Measurements from ENCODE around the gene GATA5.

The GATA5 gene

DNA sequence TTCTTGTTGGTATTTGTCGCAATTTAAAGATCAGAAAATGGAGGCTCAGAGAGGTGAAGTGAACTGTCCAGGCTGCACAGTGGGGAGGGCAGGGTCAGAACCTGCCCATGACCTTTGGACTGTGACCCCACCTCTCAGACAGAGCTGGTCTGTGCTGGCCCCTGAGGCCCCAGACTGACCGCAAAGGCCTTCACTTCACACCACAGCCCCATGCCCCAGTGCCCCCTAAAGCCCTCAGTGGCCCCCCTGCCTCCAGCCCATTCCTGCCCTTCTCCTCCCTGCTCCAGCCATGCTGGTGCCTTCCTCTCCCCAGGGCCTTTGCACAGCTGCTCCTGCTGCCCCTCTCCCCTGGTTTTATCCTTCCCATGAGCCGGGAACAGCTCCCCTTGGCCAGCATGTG is 39.1 kb downstream of the GATA5 start:
- no peaks in the 10 kb centered on the region for H3K36me3 ChIP-seq (ENCODE audit: insufficient read depth, low read length)
- TF ChIP-seq EZH2 (IDR thresholded peaks at IDR 0.05) (no peak), FOXP2 (optimal IDR thresholded peaks at IDR 0.05; ENCODE audit: control extremely low read depth, extremely low read length, insufficient read depth) (no peak), POLR2AphosphoS5 (IDR thresholded peaks at IDR 0.05; ENCODE audit: borderline replicate concordance, low read depth, low read length) (no peak)
- no peak overlapping the region for H3K9ac ChIP-seq (ENCODE audit: insufficient read length)
- H3K27ac ChIP-seq, result no peak overlapping the region
- H3K4me3 ChIP-seq, result no peak overlapping the region
- no peaks in the 10 kb centered on the region for H3K9me3 ChIP-seq (ENCODE audit: low read depth, low read length)
- DNase-seq (ENCODE audit: low read depth, low spot score), result no peak

DNA sequence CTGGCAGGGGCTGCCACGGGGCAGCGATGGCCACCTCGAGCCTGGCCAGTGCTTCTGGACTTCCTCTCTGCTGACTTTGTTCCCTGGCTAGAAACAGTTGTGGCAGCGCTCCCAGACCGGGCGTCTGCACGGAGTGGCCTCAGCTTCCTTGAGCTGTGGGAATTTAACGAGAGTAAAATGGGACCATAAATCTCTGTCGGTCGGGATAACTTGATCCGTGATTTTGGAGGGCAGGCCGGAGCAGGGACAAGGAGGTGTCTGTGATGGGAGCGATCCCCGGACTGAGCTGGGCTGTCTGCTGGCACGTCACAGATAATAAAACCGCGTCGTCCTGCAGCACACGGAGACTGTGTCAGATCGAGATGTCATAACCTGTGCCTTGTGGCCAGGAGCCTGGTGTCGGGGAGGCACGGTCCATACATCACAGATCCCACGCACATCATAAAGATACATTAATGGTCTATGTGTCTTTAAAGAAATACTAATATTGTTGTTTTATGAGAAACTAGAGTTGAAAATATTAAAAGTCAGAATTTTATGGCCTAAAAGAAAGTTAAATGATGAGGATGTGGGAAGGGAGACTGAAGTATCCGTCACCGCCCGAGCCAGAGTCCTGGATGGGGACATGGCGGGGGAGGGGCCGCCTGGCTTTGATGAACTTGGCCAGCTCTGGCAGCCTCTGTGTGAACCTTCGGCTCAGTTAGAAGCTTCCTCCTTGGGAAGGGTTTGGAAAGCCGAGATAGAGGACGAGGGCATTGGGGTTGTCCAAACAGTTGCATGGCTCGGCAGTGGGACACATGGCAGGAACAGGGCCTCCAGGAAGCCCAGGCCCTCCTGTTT is 41.9 kb downstream of the GATA5 start:
- Histone ChIP-seq H3K9me3 (ENCODE audit: low read depth, low read length) (no peaks in the 10 kb centered on the region), H3K9ac (ENCODE audit: insufficient read length) (no peak overlapping the region), H3K27ac (no peak overlapping the region), H3K4me3 (no peak overlapping the region), H3K36me3 (ENCODE audit: insufficient read depth, low read length) (no peaks in the 10 kb centered on the region)
- TF ChIP-seq FOXP2 (optimal IDR thresholded peaks at IDR 0.05; ENCODE audit: control extremely low read depth, extremely low read length, insufficient read depth) (no peak), POLR2AphosphoS5 (IDR thresholded peaks at IDR 0.05; ENCODE audit: borderline replicate concordance, low read depth, low read length) (no peak), EZH2 (IDR thresholded peaks at IDR 0.05) (no peak)
- no peak for DNase-seq (ENCODE audit: low read depth, low spot score)

- Histone ChIP-seq H3K9ac (ENCODE audit: insufficient read length) (no peak overlapping the region), H3K36me3 (ENCODE audit: insufficient read depth, low read length) (no peaks in the 10 kb centered on the region), H3K27ac (no peak overlapping the region), H3K4me3 (no peak overlapping the region), H3K9me3 (ENCODE audit: low read depth, low read length) (no peaks in the 10 kb centered on the region)
- no peak for DNase-seq (ENCODE audit: low read depth, low spot score)
- no peak for TF ChIP-seq POLR2AphosphoS5 (IDR thresholded peaks at IDR 0.05; ENCODE audit: borderline replicate concordance, low read depth, low read length)
- TF ChIP-seq EZH2 (IDR thresholded peaks at IDR 0.05), result no peak
- no peak for TF ChIP-seq FOXP2 (optimal IDR thresholded peaks at IDR 0.05; ENCODE audit: control extremely low read depth, extremely low read length, insufficient read depth)
Measured at GRCh38 chr20:62430866-62431447, 44.8 kb downstream of the GATA5 start.

DNA sequence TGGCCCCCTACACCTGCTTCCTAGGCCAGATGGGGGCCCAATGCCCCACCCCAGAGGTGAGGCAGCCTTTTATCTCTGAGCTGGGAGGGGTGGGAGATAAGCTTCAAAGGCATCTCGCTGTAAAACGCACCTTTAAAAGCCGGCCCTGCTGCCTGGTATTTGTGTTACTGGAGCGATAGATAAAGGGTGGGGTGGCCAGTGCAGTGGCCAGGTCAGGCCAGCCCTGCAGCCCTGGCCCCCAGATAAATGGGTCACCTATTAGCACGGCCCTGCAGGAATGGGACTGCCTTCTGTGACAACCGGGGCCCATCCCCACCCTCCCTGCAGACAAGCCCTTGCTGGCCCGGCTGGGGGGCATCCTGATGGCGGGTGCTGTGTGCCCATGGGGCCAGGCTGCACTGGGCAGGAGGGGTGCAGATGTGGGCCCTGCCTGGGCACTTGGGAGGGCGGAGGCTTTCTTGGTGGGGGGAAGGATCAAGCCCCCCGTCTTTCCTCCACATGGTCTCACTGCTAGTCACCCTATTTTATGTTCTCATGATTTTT is 45.4 kb downstream of the GATA5 start:
- Histone ChIP-seq H3K9me3 (ENCODE audit: low read depth, low read length) (no peaks in the 10 kb centered on the region), H3K4me3 (no peak overlapping the region), H3K36me3 (ENCODE audit: insufficient read depth, low read length) (no peaks in the 10 kb centered on the region), H3K27ac (no peak overlapping the region), H3K9ac (ENCODE audit: insufficient read length) (no peak overlapping the region)
- no peak for DNase-seq (ENCODE audit: low read depth, low spot score)
- TF ChIP-seq EZH2 (IDR thresholded peaks at IDR 0.05) (no peak), FOXP2 (optimal IDR thresholded peaks at IDR 0.05; ENCODE audit: control extremely low read depth, extremely low read length, insufficient read depth) (no peak), POLR2AphosphoS5 (IDR thresholded peaks at IDR 0.05; ENCODE audit: borderline replicate concordance, low read depth, low read length) (no peak)

GRCh38 chr20:62429455-62430310 is 46.1 kb downstream of the GATA5 start:
- Histone ChIP-seq H3K9ac (ENCODE audit: insufficient read length) (no peak overlapping the region), H3K36me3 (ENCODE audit: insufficient read depth, low read length) (no peaks in the 10 kb centered on the region), H3K27ac (no peak overlapping the region), H3K4me3 (no peak overlapping the region), H3K9me3 (ENCODE audit: low read depth, low read length) (no peaks in the 10 kb centered on the region)
- DNase-seq (ENCODE audit: low read depth, low spot score), result no peak
- TF ChIP-seq FOXP2 (optimal IDR thresholded peaks at IDR 0.05; ENCODE audit: control extremely low read depth, extremely low read length, insufficient read depth), result no peak
- TF ChIP-seq EZH2 (IDR thresholded peaks at IDR 0.05), result no peak
- no peak for TF ChIP-seq POLR2AphosphoS5 (IDR thresholded peaks at IDR 0.05; ENCODE audit: borderline replicate concordance, low read depth, low read length)

GRCh38 chr20:62428396-62429295 is 47.1 kb downstream of the GATA5 start:
- TF ChIP-seq POLR2AphosphoS5 (IDR thresholded peaks at IDR 0.05; ENCODE audit: borderline replicate concordance, low read depth, low read length) (no peak), EZH2 (IDR thresholded peaks at IDR 0.05) (no peak), FOXP2 (optimal IDR thresholded peaks at IDR 0.05; ENCODE audit: control extremely low read depth, extremely low read length, insufficient read depth) (no peak)
- no peak overlapping the region for H3K4me3 ChIP-seq
- no peak overlapping the region for H3K27ac ChIP-seq
- no peaks in the 10 kb centered on the region for H3K9me3 ChIP-seq (ENCODE audit: low read depth, low read length)
- no peak for DNase-seq (ENCODE audit: low read depth, low spot score)
- no peaks in the 10 kb centered on the region for H3K36me3 ChIP-seq (ENCODE audit: insufficient read depth, low read length)
- no peak overlapping the region for H3K9ac ChIP-seq (ENCODE audit: insufficient read length)

- H3K9ac ChIP-seq (ENCODE audit: insufficient read length), result no peak overlapping the region
- DNase-seq (ENCODE audit: low read depth, low spot score), result no peak
- H3K9me3 ChIP-seq (ENCODE audit: low read depth, low read length), result no peaks in the 10 kb centered on the region
- no peak overlapping the region for H3K4me3 ChIP-seq
- no peak overlapping the region for H3K27ac ChIP-seq
- no peaks in the 10 kb centered on the region for H3K36me3 ChIP-seq (ENCODE audit: insufficient read depth, low read length)
- no peak for TF ChIP-seq FOXP2 (optimal IDR thresholded peaks at IDR 0.05; ENCODE audit: control extremely low read depth, extremely low read length, insufficient read depth)
- TF ChIP-seq EZH2 (IDR thresholded peaks at IDR 0.05), result no peak
- TF ChIP-seq POLR2AphosphoS5 (IDR thresholded peaks at IDR 0.05; ENCODE audit: borderline replicate concordance, low read depth, low read length), result no peak
Measured at GRCh38 chr20:62428002-62428372, 47.8 kb downstream of the GATA5 start.
